Epithelial cell of esophagus (primary cell): ENCODE measurements around the gene LYRM4.

Experiments
- DNase-seq: peaks from one replicate; pipeline ENCODE4 v3.0.0; 2010; ENCODE audit warnings: low read depth
- H3K4me3 ChIP-seq: 2 replicates; pipeline ENCODE4 v1.5.1; 2011; ENCODE audit warnings: mild to moderate bottlenecking, low read length, control low read depth
- TF ChIP-seq, protein P1 (sequence below): IDR thresholded peaks from 2 replicates; pipeline ENCODE4 v1.5.1; 2011; ENCODE audit warnings: low read depth, mild to moderate bottlenecking, low read length, control low read depth, inconsistent platforms; ENCODE audit not compliant: insufficient read depth; ENCODE audit errors: missing control alignments

LYRM4 gene

DNA sequence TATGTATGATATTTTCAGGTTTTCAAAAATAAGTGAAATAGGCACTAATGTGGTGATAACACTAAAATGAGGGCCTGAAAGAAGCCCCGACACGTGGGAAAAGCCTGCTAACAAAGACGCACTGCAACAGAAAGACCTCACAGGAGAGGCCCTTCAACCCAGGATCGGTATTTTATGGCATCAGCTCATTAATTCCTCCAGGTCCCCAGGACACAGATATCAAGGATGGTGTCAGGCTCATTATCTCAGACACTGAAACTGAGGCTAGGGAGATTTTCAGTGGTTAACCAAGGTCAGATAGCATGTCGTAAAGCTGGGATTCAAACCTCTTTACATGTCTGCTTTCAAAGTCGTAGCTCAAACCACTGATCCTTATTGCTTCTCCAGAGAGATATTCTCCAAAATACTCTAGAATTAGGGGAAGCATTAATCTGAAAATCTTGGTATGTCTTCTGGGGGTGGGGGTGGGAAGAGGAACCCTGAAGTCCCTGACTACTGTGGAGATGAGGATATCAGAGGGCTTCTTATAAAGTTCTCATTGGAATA is 111.5 kb downstream of the LYRM4 start:
- TF ChIP-seq, protein P1, sequence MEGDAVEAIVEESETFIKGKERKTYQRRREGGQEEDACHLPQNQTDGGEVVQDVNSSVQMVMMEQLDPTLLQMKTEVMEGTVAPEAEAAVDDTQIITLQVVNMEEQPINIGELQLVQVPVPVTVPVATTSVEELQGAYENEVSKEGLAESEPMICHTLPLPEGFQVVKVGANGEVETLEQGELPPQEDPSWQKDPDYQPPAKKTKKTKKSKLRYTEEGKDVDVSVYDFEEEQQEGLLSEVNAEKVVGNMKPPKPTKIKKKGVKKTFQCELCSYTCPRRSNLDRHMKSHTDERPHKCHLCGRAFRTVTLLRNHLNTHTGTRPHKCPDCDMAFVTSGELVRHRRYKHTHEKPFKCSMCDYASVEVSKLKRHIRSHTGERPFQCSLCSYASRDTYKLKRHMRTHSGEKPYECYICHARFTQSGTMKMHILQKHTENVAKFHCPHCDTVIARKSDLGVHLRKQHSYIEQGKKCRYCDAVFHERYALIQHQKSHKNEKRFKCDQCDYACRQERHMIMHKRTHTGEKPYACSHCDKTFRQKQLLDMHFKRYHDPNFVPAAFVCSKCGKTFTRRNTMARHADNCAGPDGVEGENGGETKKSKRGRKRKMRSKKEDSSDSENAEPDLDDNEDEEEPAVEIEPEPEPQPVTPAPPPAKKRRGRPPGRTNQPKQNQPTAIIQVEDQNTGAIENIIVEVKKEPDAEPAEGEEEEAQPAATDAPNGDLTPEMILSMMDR: no peak
- no peak overlapping the region for H3K4me3 ChIP-seq
- DNase-seq: no peak

DNA sequence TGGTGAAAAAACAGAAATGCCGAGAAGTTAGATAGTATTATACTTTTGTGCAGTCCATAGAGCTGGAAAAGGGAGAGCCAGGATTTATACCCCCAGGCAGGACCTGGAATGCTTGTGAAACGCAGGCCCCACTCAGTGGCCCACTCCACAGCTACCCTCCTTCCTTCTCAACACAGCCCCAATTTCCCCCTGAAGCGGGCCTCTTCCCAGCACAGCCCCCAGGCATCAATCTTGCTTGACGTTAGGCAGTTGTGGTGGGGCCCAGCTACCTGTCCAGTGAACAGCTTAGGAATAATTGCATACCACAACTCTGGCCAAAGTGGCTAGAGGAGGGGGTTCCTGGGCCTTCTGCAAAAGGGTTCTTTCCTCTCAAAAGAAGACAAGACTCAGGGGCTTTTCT is 114.4 kb downstream of the LYRM4 start:
- TF ChIP-seq, protein P1: no peak
- no peak overlapping the region for H3K4me3 ChIP-seq
- DNase-seq: no peak

DNA sequence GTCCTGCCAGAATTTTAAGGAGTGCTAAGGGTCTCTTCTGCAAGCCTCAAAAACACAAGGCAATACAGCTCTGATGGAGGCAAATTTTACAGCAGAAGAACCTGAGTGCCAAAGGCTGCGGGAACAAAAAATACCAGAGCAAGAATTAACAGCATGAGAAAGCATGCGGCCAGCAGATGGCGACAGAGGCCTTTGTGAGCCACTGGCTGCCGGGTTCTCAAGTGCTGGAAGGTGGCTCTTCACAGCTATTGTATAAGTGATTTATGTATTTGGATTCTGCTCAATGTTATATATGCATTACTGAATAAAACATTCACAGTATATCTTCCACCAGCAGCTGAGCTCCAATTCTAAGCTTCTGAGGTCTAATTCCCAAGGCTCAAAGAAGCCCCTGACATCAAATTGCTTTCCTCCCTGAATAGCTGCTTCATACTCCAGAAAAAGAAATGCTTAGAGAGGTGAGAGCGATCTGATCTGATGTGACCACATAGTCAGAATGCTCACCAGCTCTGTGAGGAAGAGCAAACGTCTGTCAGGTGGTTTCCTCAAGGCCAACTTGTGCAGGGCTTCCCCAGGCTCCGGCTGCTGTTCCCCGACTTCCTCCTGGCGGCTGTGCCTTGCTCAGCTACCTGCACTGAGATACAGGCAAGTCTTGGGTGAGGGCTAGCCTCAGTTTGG is 117.0 kb downstream of the LYRM4 start:
- DNase-seq: peak; percentile 79
- no peak overlapping the region for H3K4me3 ChIP-seq
- TF ChIP-seq, protein P1: peak; percentile 88

DNA sequence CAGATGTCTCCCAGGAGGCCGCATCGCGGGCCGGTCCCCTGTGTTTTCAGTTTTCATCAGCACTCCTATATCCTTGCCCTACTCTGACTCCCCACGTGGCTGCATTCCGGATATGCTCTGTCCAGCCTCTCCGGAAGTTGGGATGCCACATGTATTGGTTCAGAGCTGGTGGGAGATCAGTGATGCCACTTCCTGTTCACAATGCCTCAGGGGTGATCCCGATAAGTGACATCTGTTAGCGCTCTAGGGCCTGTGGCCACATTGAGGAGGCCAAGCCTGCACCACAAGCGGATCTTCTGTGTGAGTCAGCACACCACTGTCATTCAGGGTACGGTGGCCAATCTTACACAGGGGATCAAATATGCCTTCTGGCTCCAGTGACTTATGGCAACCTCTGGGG is 117.8 kb downstream of the LYRM4 start:
- TF ChIP-seq, protein P1: no peak
- DNase-seq: no peak
- H3K4me3 ChIP-seq: no peak overlapping the region

DNA sequence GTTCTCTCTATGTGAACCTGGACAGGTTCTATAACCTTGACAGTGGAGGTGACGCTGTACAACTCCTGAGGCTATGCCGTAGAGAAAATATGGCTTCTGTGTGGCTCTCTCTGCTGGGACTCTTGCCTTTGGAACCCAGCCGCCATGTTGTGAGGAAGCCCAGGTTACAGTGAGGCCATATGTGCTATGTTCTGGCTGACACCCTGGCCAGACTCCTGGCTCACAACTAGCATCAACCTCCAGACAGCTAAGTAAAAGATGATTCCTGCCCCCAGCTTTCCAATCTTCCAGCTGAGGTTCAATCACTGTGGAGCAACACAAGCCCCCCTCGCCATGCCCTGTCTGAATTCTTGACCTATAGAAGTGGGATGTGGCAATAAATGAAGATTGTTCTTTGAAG is 118.6 kb downstream of the LYRM4 start:
- no peak overlapping the region for H3K4me3 ChIP-seq
- DNase-seq: no peak
- TF ChIP-seq, protein P1: no peak

DNA sequence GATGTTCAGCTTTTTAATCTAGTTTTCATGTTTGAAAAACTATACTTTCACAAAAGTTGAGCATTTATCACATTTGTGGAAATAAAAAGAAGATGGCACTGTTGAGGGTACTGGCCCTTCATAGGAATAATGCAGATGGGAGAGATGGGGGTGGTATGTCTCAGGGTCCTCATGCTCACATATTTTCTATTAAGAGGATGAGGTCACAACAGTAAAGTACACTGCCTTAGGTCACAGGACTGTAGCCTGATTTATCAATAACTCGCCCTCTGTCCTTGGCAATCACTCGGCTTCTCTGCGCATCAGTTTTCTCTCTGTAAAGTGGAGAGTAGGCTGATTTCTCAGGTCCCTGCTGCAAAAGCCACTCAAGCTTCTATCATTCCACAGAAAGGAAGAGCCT is 119.7 kb downstream of the LYRM4 start:
- TF ChIP-seq, protein P1: no peak
- peak; percentile 22 for DNase-seq
- no peak overlapping the region for H3K4me3 ChIP-seq
